ENCODE measurements around the gene BAX.

GRCh38 chr19:48970139-48970766 lies 15.6 kb downstream of the BAX start:
- no peak for TF ChIP-seq POLR2A (IDR thresholded peaks at IDR 0.05)
- TF ChIP-seq CTCF (IDR thresholded peaks at IDR 0.05) = no peak
